ENCODE measurements around the gene TEDDM1. TPM values are rescaled to one million over a fixed set of nuclear protein-coding genes. Genes with fewer than 3 reads are reported as not detected.

TEDDM1 gene
- total RNA-seq, 1 experiment from 2014 or later = not detected

- TF ChIP-seq FOXK1 (CRISPR knock-in tag; IDR thresholded peaks at IDR 0.05) = 0 out of 2 replicates have a peak, but pooled peaks have one; percentile 40
- no peak for TF ChIP-seq GTF2I (CRISPR knock-in tag; conservative IDR thresholded peaks at IDR 0.05)
- no peak for TF ChIP-seq AR (CRISPR knock-in tag; IDR thresholded peaks at IDR 0.05)
- TF ChIP-seq CREM (CRISPR knock-in tag; IDR thresholded peaks at IDR 0.05) = peak; percentile 28; the same call in 1 of the 2 replicates
- TF ChIP-seq RELA (CRISPR knock-in tag; IDR thresholded peaks at IDR 0.05; ENCODE audit: borderline replicate concordance) = peak; percentile 47; the same call in 1 of the 2 replicates
- no peak for TF ChIP-seq ATF3 (CRISPR knock-in tag; conservative IDR thresholded peaks at IDR 0.05)
- TF ChIP-seq USF1 (CRISPR knock-in tag; IDR thresholded peaks at IDR 0.05) = peak; percentile 74; the same call in 1 of the 2 replicates
- peak; percentile 83; the same call in 1 of the 2 replicates for TF ChIP-seq JUN (CRISPR knock-in tag; IDR thresholded peaks at IDR 0.05)
- TF ChIP-seq TP53 (CRISPR knock-in tag; IDR thresholded peaks at IDR 0.05) = no peak; the same call in 1 of the 2 replicates
- TF ChIP-seq PREB (CRISPR knock-in tag; IDR thresholded peaks at IDR 0.05; ENCODE audit: borderline replicate concordance) = no peak
- TF ChIP-seq ZNF396 (CRISPR knock-in tag; IDR thresholded peaks at IDR 0.05; ENCODE audit: borderline replicate concordance) = no peak
- no peak for TF ChIP-seq IRF2 (CRISPR knock-in tag; IDR thresholded peaks at IDR 0.05; ENCODE audit: borderline replicate concordance, low read depth)
These were observed 9.0 kb downstream of the TEDDM1 start, which contains the start of gene GLUL (continued) for GRCh38 chr1:182391362-182392049.

GRCh38 chr1:182391028-182391361 is 9.5 kb downstream of the TEDDM1 start:
- peaks cover 38% of the 10 kb centered on the region for H3K4me1 Mint-ChIP-seq
- peak; percentile 60; the same call in 1 of the 2 replicates for TF ChIP-seq ZNF423 (CRISPR knock-in tag; IDR thresholded peaks at IDR 0.05)
- no peak for TF ChIP-seq NFATC4 (CRISPR knock-in tag; IDR thresholded peaks at IDR 0.05)
- ATAC-seq (no peak), DNase-seq (ENCODE audit: low spot score) (no peak)
- no peaks in the 10 kb centered on the region for H3K27me3 Mint-ChIP-seq (ENCODE audit: low read depth)
- H3K9me3 Mint-ChIP-seq = no peaks in the 10 kb centered on the region
- POLR2A ChIA-PET = interaction anchor here (0.7 to 1.0 kb wide), 3 partner anchors 10 to 92 kb away, joined by 3 read pairs; no protein-coding TSS in a partner anchor
- CTCF ChIA-PET = interaction anchor here (1.5 kb wide), 1 partner anchor 306 kb away, joined by 6 read pairs; no protein-coding TSS in a partner anchor
- peak overlapping the region; percentile 87 for H3K27ac Mint-ChIP-seq
- peaks cover 48% of the 10 kb centered on the region for H3K36me3 Mint-ChIP-seq
- H3K4me3 Mint-ChIP-seq = peak overlapping the region; percentile 97

- peaks cover 33% of the 10 kb centered on the region for H3K4me1 Mint-ChIP-seq
- no peak for ATAC-seq
These were observed 10.8 kb downstream of the TEDDM1 start for GRCh38 chr1:182389619-182390047.

More at GRCh38 chr1:182389619-182390047, 10.8 kb downstream of the TEDDM1 start:
- TF ChIP-seq CREB1 (CRISPR knock-in tag; IDR thresholded peaks at IDR 0.05) (no peak), FOXP1 (CRISPR knock-in tag; IDR thresholded peaks at IDR 0.05; ENCODE audit: borderline replicate concordance) (no peak)
- Mint-ChIP-seq H3K27me3 (ENCODE audit: low read depth) (no peaks in the 10 kb centered on the region), H3K36me3 (peaks cover 62% of the 10 kb centered on the region), H3K4me3 (peak overlapping the region; percentile 97), H3K27ac (peak overlapping the region; percentile 93), H3K9me3 (no peaks in the 10 kb centered on the region)
- POLR2A ChIA-PET = interaction anchor here (1.2 kb wide), 1 partner anchor 305 kb away, joined by 4 read pairs; no protein-coding TSS in a partner anchor
- DNase-seq (ENCODE audit: low spot score) = no peak
- CTCF ChIA-PET = interaction anchor here (0.9 to 1.5 kb wide), 3 partner anchors 246 to 309 kb away, joined by 6 read pairs; no protein-coding TSS in a partner anchor

Data from WTC11 (cell line).